NCI-H2196 (cell line): ENCODE results near the gene ZNF687.
"Not testable (repeated sequence)": the region's sequence is repeated elsewhere in the genome, so short reads cannot be mapped to it uniquely, and the experiment has no call there.

Experiments
- DNase-seq: peaks from one replicate; lab custom pipeline; 2025; ENCODE audit not compliant: unreplicated experiment; lab: John Stamatoyannopoulos, UW

Gene ZNF687

DNA sequence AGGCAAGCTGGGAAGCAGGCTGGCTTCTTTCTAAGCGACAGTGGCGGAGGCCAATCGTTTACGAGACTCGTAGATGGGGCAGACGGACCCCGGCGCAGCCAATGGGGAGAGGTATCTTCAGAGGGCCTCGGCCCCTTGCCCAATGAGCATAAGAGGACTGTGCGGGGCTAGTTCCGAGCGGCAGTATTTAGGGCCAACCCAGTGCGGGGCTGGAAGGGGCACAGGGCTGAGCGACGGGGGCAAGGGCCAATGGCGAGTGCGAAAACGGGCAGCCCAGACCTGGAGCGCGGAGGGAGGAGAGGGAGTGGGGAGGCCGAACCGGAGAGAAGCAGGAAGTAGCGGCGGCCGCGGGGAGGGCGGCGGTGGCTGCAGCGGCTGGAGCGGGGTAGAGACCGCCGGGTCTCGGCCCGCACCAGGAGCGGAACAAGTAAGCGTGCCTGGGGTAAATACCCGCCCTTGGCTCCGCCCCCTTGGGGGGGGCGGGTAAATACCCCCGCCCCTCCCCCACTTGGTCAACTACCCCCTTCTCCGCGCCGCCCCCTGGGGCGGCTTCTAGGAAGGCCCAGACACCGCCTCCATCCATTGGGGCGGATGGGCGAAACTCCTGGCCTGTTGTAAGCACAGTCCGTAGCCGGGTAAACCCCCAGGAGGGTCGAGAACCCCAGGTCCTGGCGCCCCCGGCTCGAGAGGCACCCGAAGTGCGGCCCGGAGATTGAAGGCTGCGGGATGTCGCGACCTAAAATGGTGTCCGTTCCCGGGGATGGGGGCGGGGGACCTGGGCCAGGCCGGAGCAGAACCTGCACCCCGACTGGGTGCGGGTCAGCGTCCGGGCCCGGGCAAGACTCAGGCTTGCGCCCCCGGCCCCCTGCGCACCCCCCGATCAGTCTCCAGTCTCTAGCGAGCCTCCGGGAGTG is at the start of gene ZNF687:
TSS of gene ZNF687 (plus strand) at position 331 of the 914 bp plus-strand sequence. CDS start 3,993 bp downstream, outside the sequence.
- DNase-seq: peak; percentile 100

DNA sequence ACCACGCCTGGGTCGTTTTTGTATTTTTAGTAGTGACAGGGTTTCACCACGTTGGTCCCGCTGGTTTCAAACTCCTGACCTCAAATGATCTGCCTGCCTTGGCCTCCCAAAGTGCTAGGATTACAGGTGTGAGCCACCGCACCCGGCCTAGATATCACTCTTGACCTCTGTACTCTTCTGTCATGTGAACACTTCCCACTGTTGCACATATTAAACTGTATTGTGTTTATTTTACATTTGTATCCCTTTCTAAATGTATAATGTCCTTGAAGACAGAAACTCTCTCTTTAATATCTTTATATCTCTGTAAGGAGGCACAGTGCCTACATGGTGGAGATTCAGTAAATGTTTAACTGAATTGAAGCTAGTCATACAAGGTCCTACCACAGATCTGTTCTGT is 46.9 kb upstream of the ZNF687 start:
- no peak for DNase-seq

GRCh38 chr1:151237678-151238466 is 44.2 kb upstream of the ZNF687 start:
- DNase-seq: no peak

- DNase-seq: no peak
Observed at GRCh38 chr1:151238467-151238739, 43.7 kb upstream of the ZNF687 start.

DNA sequence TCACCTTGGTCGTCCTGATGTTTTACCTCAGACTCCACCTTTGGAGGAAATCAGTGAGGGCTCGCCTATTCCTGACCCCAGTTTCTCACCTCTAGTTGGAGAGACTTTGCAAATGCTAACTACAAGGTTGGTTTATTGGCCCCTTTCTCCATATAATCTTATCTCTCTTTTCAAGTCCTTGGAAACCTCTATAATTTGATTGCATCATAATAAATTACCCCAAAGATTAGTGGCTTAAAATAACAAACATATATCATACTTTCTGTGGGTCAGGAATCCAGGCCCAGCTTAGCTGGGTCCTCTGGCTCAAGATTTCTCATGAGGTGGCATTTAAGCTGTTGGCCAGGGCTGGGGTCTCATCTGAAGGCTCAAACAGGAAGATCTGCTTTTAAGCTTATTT is 39.7 kb upstream of the ZNF687 start:
- DNase-seq: no peak

DNA sequence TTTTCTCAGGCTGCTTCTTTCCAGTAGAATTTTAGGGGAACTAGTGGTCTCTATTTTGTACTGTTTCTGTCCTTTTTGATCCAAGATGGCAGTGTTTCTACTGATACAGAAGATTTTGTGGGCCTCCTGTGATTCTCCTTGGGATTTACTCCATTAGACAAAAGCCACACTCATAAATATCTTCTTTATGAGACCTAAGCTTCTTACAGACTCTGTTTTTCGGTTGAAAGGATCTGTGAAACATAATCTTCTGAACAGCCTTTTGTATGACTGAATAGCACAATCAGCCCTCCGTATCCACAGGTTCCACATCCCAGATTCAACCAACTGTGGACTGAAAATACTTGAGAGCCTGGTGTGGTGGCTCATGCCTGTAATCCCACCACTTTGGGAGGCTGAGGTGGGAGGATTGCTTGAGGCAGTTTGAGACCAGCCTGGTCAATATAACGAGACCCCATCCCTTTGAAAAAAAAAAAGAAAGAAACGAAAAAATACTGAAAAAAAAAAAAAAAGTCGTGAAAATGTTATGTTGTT is 38.3 kb upstream of the ZNF687 start:
- DNase-seq: no peak

DNA sequence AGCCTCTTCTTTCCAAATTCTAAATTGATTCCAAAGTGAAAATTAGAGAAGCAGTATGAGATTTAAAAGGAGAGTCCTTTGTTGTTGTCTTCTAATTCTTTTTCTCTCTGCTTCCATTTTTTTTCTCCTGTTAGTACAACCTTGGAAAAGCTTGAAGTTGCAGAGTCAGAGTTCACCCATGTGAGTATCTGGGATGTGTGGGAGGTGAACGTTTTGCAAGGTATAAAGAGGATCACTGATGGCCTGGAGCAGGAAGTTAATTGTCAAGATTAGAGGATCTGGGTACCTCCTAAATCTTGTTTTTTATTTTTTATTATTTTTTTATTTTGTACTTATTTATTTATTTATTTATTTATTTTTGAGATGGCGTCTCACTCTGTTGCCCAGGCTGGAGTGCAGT is 35.3 kb upstream of the ZNF687 start:
- DNase-seq: no peak

DNA sequence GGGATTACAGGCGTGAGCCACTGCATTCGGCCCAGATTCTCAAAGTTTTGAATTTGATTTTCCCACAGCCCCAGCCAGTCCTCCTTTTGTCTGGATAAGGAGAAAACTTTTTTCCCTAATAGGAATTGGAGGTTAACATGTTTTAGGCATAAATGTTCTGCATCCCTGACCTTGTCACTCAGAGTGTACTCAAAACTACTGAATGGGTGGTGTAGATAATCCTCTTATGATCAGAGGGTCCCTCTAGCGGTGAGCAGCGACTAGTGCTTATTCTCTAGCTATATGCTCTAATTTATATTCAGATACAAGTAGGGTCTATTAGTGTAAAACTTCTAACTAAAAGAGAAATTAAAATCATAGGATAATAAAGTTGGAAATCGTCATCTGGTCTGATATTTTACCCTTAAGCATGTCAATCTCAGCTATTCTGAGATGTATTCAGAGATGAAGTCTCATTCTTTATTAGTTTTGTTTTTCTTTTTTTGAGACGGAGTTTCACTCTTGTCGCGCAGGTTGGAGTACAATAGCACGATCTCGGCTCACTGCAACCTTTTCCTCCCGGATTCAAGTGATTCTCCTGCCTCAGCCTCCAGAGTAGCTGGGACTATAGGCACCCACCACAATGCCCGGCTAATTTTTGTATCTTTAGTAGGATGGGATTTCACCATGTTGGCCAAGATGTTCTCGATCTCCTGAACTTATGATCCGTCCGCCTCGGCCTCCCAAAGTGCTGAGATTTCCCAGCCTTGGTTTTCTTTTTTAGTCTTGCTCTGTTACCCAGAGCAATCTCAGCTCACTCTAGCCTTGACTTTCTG is 30.2 kb upstream of the ZNF687 start:
- DNase-seq: peak; percentile 76

DNA sequence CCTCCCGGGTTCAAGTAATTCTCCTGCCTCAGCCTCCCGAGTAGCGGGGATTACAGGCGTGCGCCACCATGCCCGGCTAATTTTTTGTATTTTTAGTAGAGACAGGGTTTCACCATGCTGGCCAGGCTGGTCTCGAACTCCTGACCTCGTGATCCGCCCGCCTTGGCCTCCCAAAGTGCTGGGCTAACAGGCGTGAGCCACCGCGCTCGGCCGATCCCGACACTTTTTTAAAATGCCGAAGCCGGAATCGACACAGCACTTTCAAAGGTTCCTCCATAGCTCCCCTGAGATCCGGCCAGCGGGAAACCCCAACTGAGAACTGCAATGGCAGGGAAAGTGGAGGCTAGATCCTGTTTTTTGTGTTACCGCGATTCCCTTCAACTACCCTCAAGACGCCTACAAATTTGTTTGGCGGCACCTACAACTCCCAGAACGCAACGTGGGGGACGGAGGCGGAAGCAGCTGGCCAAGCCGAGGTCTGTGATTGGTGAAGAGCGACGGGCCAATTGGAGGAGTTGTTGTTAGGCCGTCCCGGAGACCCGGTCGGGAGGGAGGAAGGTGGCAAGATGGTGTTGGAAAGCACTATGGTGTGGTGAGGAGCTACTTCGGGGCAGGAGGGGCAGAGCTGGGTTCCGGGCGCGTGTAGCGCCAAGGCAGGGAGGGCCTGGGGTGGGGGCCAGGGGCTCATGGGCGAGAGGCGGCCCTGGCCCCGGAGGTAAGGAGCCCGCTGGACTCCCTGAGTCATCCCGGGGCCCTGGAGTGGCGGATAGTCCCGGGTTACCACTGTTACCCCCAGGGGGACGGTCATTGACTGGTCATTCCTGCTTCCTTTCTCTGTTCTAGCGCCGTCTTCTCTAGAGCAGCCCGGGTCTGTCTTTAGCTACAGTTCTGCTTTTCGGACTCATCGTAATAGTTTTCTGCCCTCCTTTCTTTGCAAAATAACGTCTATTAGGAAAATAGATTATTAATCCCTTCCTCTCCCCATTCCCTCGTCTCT is 27.6 kb upstream of the ZNF687 start, which contains the start of gene PSMD4:
TSS of gene PSMD4 (plus strand) at position 518 of the 997 bp plus-strand sequence. CDS start at position 567, 49 bp downstream.
- peak; percentile 95 for DNase-seq

GRCh38 chr1:151255381-151255780 is 26.7 kb upstream of the ZNF687 start:
- DNase-seq: no peak

- no peak for DNase-seq
Observed at GRCh38 chr1:151259351-151259750, 22.7 kb upstream of the ZNF687 start.

GRCh38 chr1:151265446-151266236 is 16.5 kb upstream of the ZNF687 start:
- DNase-seq: no peak

GRCh38 chr1:151266315-151266714 is 15.8 kb upstream of the ZNF687 start:
- DNase-seq: no peak

DNA sequence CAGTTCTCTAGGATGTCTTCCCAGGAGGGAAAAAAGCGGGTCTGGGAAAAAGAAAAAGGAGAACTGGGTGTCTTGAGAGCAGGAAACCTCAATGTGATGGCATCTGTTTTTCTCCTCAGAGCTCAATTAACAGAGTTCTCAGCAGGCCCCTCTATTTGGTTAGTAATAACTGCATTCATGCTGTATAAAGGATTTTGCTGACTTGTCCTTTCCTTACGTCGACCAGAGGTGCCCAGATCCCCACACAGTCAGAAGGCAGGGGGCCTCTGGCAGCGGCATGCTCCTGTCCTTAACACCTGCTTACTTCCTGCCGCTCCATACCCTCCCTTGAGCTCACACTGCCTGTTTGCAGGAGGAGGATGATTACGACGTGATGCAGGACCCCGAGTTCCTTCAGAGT is 15.3 kb upstream of the ZNF687 start:
- DNase-seq: no peak

DNA sequence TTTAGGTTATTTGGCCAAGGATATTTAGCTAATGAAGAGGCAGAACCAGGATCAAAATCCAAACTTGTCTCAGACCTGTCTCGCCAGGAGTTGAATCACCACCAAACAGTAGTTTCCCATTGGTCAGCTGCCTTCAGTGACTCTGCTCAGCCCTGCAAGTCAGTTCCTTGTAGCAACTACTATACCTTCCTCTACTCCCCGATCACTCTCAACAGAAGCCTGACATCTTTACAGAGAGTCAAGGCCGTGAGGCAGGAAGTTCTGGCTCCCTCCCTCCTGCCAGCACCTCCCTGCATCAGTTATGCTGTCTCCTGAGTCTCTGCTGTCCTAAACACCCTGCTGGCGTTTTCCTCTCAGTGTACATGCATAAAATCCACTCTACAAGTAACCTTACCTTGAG is 14.3 kb upstream of the ZNF687 start:
- no peak for DNase-seq

DNA sequence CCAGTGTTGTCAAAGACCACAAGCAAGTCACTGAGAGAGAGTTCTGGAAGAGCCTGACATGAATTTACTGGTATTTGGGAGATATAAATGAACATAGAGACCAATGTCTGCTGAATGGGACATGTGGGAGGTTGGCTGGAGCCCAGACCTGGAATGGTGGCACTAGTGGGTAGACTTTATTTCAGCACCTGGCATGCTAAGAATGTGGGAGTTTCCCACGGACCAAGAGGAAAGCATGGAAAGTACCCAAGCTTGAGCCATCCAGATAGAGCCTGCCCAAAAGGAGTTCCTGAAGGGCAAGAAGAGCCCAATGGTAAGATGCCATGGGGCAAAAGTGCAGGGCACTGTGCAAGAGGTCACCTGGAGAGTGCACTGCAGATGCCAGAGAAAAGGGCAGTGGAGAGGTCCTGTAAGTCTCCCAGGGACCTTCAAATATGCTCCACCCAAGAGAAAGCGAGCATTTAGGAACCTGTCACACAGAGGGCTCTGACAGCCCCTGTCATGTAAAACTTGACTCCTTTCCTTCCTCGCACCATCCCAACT is 8.1 kb upstream of the ZNF687 start:
- no peak for DNase-seq

DNA sequence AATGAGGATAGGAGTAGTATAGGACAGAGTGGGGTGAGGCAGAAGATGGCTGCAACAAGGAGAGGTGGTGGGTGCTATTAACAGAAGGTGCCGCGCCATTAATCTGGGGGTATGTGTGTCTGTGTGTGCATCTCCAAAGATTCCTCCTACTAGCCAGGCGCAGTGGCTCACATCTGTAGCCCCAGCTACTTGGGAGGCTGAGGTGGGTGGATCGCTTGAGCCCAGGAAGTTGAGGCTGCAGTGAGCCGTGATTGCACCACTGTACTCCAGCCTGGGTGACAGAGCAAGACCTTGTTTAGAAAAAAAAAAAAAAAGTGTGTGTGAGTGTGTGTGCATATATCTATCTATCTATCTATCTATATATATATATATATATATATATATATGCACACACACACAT is 6.8 kb upstream of the ZNF687 start:
- not testable (repeated sequence) for DNase-seq

- no peak for DNase-seq
Observed at GRCh38 chr1:151277249-151277648, 4.8 kb upstream of the ZNF687 start.
